ENCODE measurements around the gene ACOT13.
"Not testable (repeated sequence)": the region's sequence is repeated elsewhere in the genome, so short reads cannot be mapped to it uniquely, and the experiment has no call there.

ACOT13 gene

GRCh38 chr6:24734166-24734565 lies 67.3 kb downstream of the ACOT13 start:
- no peak for TF ChIP-seq JUND (IDR thresholded peaks at IDR 0.05; ENCODE audit: low read depth)
- DNase-seq (ENCODE audit: low read depth in 1 of 2, low spot score in 1 of 2), result no peak
- in situ Hi-C loops (cut with HindIII; ENCODE audit: low pct_unique_long_range_greater_than_20kb, low sequenced_read_pairs), result no loop called here

DNA sequence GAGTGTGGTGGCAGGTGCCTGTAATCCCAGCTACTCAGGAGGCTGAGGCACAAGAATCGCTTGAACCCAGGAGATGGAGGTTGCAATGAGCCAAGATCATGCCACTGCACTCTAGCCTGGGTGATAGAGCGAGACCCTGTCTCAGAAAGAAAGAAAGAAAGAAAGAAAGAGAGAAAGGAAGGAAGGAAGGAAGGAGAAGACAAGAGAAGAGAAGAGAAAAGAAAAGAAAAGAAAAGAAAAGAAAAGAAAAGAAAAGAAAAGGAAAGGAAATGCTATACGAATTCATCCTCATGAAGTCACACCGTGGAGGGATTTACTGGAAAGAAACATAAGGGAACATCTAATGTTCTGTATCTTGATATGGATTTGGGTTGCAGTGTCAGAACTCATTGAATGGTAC lies 67.8 kb downstream of the ACOT13 start:
- DNase-seq (ENCODE audit: low read depth in 1 of 2, low spot score in 1 of 2); in situ Hi-C loops (cut with HindIII; ENCODE audit: low pct_unique_long_range_greater_than_20kb, low sequenced_read_pairs): not testable (repeated sequence)

- in situ Hi-C loops (cut with HindIII; ENCODE audit: low pct_unique_long_range_greater_than_20kb, low sequenced_read_pairs), result no loop called here
- no peak for TF ChIP-seq JUND (IDR thresholded peaks at IDR 0.05; ENCODE audit: low read depth)
- DNase-seq (ENCODE audit: low read depth in 1 of 2, low spot score in 1 of 2), result no peak
Observed at GRCh38 chr6:24738741-24739140, 71.9 kb downstream of the ACOT13 start.

- TF ChIP-seq JUND (IDR thresholded peaks at IDR 0.05; ENCODE audit: low read depth), result no peak
- in situ Hi-C loops (cut with HindIII; ENCODE audit: low pct_unique_long_range_greater_than_20kb, low sequenced_read_pairs), result no loop called here
- no peak for DNase-seq (ENCODE audit: low read depth in 1 of 2, low spot score in 1 of 2)
Observed at GRCh38 chr6:24740861-24741260, 74.0 kb downstream of the ACOT13 start.

DNA sequence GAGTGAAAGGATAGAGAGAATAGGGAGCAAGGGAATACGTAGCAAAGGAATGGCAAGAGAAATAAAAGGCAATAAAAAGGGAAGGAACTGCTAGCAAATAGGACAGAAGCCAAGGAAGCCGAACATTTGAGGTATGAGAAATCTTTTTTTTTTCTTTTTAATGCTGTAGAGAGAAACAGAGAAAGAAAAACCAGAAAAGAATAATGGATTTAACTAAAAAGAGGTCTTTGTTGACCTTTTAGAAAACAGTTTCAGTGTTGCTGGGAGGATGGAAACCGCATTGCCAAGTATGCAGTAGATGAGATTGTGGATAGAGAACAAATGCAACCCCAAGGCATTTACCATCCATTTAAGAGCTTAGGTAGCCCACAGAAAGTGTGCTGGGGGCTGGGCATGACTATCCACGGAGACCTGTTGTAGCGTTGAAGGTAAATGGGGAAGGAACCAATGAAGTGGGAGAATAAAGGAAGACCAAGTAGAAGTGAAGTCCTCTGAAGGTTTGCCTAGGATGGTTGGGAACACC lies 75.4 kb downstream of the ACOT13 start:
- peak in 1 of 2 experiments; percentile 16 for DNase-seq (ENCODE audit: low read depth in 1 of 2, low spot score in 1 of 2)
- in situ Hi-C loops (cut with HindIII; ENCODE audit: low pct_unique_long_range_greater_than_20kb, low sequenced_read_pairs), result no loop called here
- no peak for TF ChIP-seq JUND (IDR thresholded peaks at IDR 0.05; ENCODE audit: low read depth)

GRCh38 chr6:24743265-24743943 lies 76.5 kb downstream of the ACOT13 start:
- in situ Hi-C loops (cut with HindIII; ENCODE audit: low pct_unique_long_range_greater_than_20kb, low sequenced_read_pairs), result no loop called here
- no peak for TF ChIP-seq JUND (IDR thresholded peaks at IDR 0.05; ENCODE audit: low read depth)
- no peak for DNase-seq (ENCODE audit: low read depth in 1 of 2, low spot score in 1 of 2)

DNA sequence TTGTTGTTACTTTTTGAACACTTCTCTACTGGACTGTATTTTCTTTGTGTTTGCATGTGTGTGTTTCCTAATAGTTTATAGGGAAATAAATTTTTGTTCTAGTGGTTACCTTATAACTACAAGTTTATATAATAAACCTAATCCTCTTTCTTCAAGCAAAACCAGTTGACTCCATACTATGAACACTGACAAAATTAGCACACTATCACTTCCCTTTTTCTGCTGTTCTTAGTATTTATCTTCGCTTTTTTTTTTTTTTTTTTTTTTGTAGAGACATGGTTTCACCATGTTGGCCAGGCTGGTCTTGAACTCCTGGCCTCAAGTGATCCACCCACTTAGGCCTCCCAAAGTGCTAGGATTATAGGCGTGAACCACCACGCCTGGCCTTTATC lies 77.1 kb downstream of the ACOT13 start:
- no peak for TF ChIP-seq JUND (IDR thresholded peaks at IDR 0.05; ENCODE audit: low read depth)
- in situ Hi-C loops (cut with HindIII; ENCODE audit: low pct_unique_long_range_greater_than_20kb, low sequenced_read_pairs), result no loop called here
- no peak for DNase-seq (ENCODE audit: low read depth in 1 of 2, low spot score in 1 of 2)

GRCh38 chr6:24744911-24745310 lies 78.0 kb downstream of the ACOT13 start:
- no peak for TF ChIP-seq JUND (IDR thresholded peaks at IDR 0.05; ENCODE audit: low read depth)
- in situ Hi-C loops (cut with HindIII; ENCODE audit: low pct_unique_long_range_greater_than_20kb, low sequenced_read_pairs), result no loop called here
- no peak for DNase-seq (ENCODE audit: low read depth in 1 of 2, low spot score in 1 of 2)

DNA sequence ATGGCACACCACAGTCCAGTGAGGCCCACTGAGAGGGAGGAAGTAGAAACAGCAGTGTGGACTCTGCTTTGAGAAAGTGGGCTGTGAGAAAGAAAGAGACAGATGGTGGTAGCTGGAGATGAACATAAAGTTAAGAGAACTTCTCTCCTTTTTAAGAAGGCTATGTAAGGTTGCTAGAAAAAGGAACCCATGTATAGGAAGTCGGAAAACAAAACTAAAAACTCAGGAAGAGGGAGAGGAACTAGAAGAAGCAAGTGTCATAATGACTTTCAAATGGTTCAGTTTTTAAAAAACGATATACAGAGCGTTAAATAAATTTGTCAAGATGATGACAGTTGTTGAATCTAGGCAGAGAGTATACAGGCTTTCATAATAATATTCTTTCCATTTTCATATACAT lies 82.4 kb downstream of the ACOT13 start:
- in situ Hi-C loops (cut with HindIII; ENCODE audit: low pct_unique_long_range_greater_than_20kb, low sequenced_read_pairs), result no loop called here
- TF ChIP-seq JUND (IDR thresholded peaks at IDR 0.05; ENCODE audit: low read depth), result no peak
- DNase-seq (ENCODE audit: low read depth in 1 of 2, low spot score in 1 of 2), result no peak

- DNase-seq (ENCODE audit: low read depth in 1 of 2, low spot score in 1 of 2); in situ Hi-C loops (cut with HindIII; ENCODE audit: low pct_unique_long_range_greater_than_20kb, low sequenced_read_pairs): not testable (repeated sequence)
Observed at GRCh38 chr6:24750878-24751277, 84.0 kb downstream of the ACOT13 start.

GRCh38 chr6:24752503-24752902 lies 85.6 kb downstream of the ACOT13 start:
- no peak for TF ChIP-seq JUND (IDR thresholded peaks at IDR 0.05; ENCODE audit: low read depth)
- no peak for DNase-seq (ENCODE audit: low read depth in 1 of 2, low spot score in 1 of 2)
- in situ Hi-C loops (cut with HindIII; ENCODE audit: low pct_unique_long_range_greater_than_20kb, low sequenced_read_pairs), result no loop called here

DNA sequence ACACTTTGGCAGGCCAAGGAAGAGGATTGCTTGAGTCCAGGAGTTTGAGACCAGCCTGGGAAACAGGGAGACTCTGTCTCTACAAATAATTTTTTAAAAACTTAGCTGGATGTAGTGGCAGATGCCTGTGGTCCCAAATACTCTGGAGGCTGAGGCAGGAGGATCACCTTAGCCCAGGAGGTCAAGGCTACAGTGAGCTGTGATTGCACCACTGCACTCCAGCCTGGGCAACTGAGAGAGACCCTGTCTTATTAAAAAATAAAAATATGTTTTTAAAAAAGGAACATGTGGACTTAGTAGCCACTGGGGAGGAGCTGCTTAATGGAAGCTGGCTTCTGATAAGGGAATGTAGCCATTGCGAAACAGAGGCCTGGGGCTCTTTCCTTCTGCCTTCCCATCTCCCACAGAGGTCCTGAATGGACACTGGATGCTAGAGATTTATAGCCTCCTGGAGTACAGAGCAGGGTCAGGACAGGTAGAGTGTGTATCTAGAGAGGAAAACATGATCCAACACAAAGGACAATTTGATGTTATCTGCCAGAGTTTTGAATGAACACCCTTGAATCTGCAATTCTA lies 86.1 kb downstream of the ACOT13 start:
- in situ Hi-C loops (cut with HindIII; ENCODE audit: low pct_unique_long_range_greater_than_20kb, low sequenced_read_pairs), result no loop called here
- DNase-seq (ENCODE audit: low read depth in 1 of 2, low spot score in 1 of 2), result no peak
- no peak for TF ChIP-seq JUND (IDR thresholded peaks at IDR 0.05; ENCODE audit: low read depth)

- TF ChIP-seq JUND (IDR thresholded peaks at IDR 0.05; ENCODE audit: low read depth), result no peak
- DNase-seq (ENCODE audit: low read depth in 1 of 2, low spot score in 1 of 2), result no peak
Observed at GRCh38 chr6:24753545-24753944, 86.7 kb downstream of the ACOT13 start.

GRCh38 chr6:24754378-24754777 lies 87.5 kb downstream of the ACOT13 start:
- DNase-seq (ENCODE audit: low read depth in 1 of 2, low spot score in 1 of 2); in situ Hi-C loops (cut with HindIII; ENCODE audit: low pct_unique_long_range_greater_than_20kb, low sequenced_read_pairs): not testable (repeated sequence)

More at GRCh38 chr6:24753545-24753944, 86.7 kb downstream of the ACOT13 start:
- in situ Hi-C loops (cut with HindIII; ENCODE audit: low pct_unique_long_range_greater_than_20kb, low sequenced_read_pairs), result no loop called here

All from T47D (cell line).